HepG2 (cell line): ENCODE data around the gene CYP2S1. TPM values are rescaled to one million over a fixed set of nuclear protein-coding genes. Genes with fewer than 3 reads are reported as not detected.

ENCODE experiments used
- ATAC-seq: fragments of 200-7000 bp; cut with Tn5 transposase; 3 replicates; pipeline ENCODE4 v1.9.1; 2020; ENCODE audit warnings: mild to moderate bottlenecking, moderate library complexity
- BruUV-seq: library from RNA; stranded (reverse); fragments of 400-500 nt; replicated peaks from 2 replicates; lab custom pipeline; 2021; lab: Mats Ljungman, UMichigan
- CTCF ChIA-PET: fragments of 300-600 bp; formaldehyde crosslinking; extraction: SDS; loops from one replicate; lab custom pipeline; 2021; ENCODE audit warnings: low total read pairs, inconsistent platforms, low intra/inter-chr PET ratio; lab: Yijun Ruan, JAX
- POLR2A ChIA-PET: fragments of 350-600 bp; sonication (Branson Sonifier 250); formaldehyde crosslinking; loops from one replicate; lab custom pipeline; 2020; ENCODE audit warnings: antibody characterized with exemption, inconsistent platforms; lab: Yijun Ruan, JAX
- DNase-seq: peaks from one replicate; pipeline ENCODE4 v3.0.0-alpha.2; 2015; ENCODE audit warnings: low spot score
- FAIRE-seq: peaks from 3 replicates; lab custom pipeline; 2011; peaks lifted over from hg19 to GRCh38; lab: Jason Lieb, UNC
- H2AFZ ChIP-seq: one replicate; pipeline ENCODE4 v1.6.1; 2011; ENCODE audit warnings: low read length, inconsistent platforms
- H3K27ac ChIP-seq: fragments of 300-600 bp; 3 replicates; pipeline ENCODE4 v1.8.0; 2011; ENCODE audit warnings: mixed run types, mild to moderate bottlenecking, mixed read lengths, low read length, inconsistent platforms; ENCODE audit not compliant: insufficient read depth; ENCODE audit errors: extremely low read length
- H3K27me3 ChIP-seq, 2 experiments: fragments of 200-600 bp in 1 of 2; 2 replicates in 1 of 2; 3 replicates in 1 of 2; pipeline versions ENCODE4 v1.6.0 to v1.8.0; 2011; ENCODE audit warnings: low read length in 2 of 2, mild to moderate bottlenecking in 2 of 2, moderate library complexity in 2 of 2, inconsistent platforms in 1 of 2; ENCODE audit not compliant: insufficient read depth in 2 of 2, control insufficient read depth in 1 of 2
- H3K36me3 ChIP-seq, 2 experiments: fragments of 200-600 bp in 1 of 2; replicated peaks in 1 of 2; 2 replicates in 1 of 2; 3 replicates in 1 of 2; pipeline versions ENCODE4 v1.5.1 to v1.8.0; 2011; ENCODE audit warnings: low read length in 2 of 2, inconsistent platforms in 1 of 2; ENCODE audit not compliant: insufficient read depth in 2 of 2, control insufficient read depth in 1 of 2
- H3K4me1 ChIP-seq: 2 replicates; pipeline ENCODE4 v1.5.1; 2012; ENCODE audit warnings: low read length, inconsistent platforms; ENCODE audit not compliant: insufficient read depth
- H3K4me2 ChIP-seq: 2 replicates; pipeline ENCODE4 v1.6.0; 2011; ENCODE audit warnings: low read depth, low read length, inconsistent platforms
- H3K4me3 ChIP-seq, 3 experiments: fragments of 200-600 bp in 1 of 3; sonication (generic), shearing (Covaris generic) in 1 of 3; replicated peaks in 1 of 3; 2 replicates each; pipeline ENCODE4 v1.5.1; 2011 to 2016; ENCODE audit warnings: low read length in 3 of 3, inconsistent platforms in 2 of 3, low read depth in 2 of 3, mild to moderate bottlenecking in 2 of 3, control low read depth in 1 of 3, mixed read lengths in 1 of 3; ENCODE audit not compliant: insufficient read depth in 1 of 3
- H3K79me2 ChIP-seq: one replicate; pipeline ENCODE4 v1.6.1; 2011; ENCODE audit warnings: low read length, inconsistent platforms; ENCODE audit not compliant: insufficient read depth
- H3K9ac ChIP-seq: 2 replicates; pipeline ENCODE4 v1.6.0; 2011; ENCODE audit warnings: mild to moderate bottlenecking, low read depth, low read length, inconsistent platforms; ENCODE audit not compliant: insufficient read depth
- H3K9me3 ChIP-seq: 2 replicates; pipeline ENCODE4 v1.5.1; 2012; ENCODE audit warnings: mild to moderate bottlenecking, low read length
- H4K20me1 ChIP-seq: 2 replicates; pipeline ENCODE4 v1.6.0; 2011; ENCODE audit warnings: inconsistent platforms, mild to moderate bottlenecking, low read length, moderate library complexity; ENCODE audit not compliant: insufficient read depth
- AKAP8 ChIP-seq: sonication (generic); formaldehyde crosslinking; IDR thresholded peaks from 2 replicates; pipeline ENCODE4 v1.5.1; 2020; ENCODE audit warnings: mild to moderate bottlenecking, missing genetic modification reagents
- FOSL2 ChIP-seq: sonication (generic); formaldehyde crosslinking; IDR thresholded peaks from 2 replicates; pipeline ENCODE4 v1.4.0; 2020; ENCODE audit warnings: missing genetic modification reagents
- FOXA1 ChIP-seq, 2 experiments: fragments of 450-650 bp in 1 of 2; sonication (generic) in 1 of 2; formaldehyde crosslinking in 1 of 2; IDR thresholded peaks; 2 replicates each; pipeline versions ENCODE4 v1.4.0 to v1.6.1; 2016 to 2020; ENCODE audit warnings: missing genetic modification reagents in 1 of 2
- GMEB1 ChIP-seq: sonication (generic); formaldehyde crosslinking; IDR thresholded peaks from 2 replicates; pipeline ENCODE4 v1.5.1; 2020; ENCODE audit warnings: missing genetic modification reagents, mild to moderate bottlenecking, borderline replicate concordance
- KDM4B ChIP-seq: sonication (generic); formaldehyde crosslinking; IDR thresholded peaks from 2 replicates; pipeline ENCODE4 v1.4.0; 2020; ENCODE audit warnings: missing genetic modification reagents
- KLF12 ChIP-seq: sonication (generic); formaldehyde crosslinking; IDR thresholded peaks from 2 replicates; pipeline ENCODE4 v1.4.0; 2020; ENCODE audit warnings: missing genetic modification reagents, borderline replicate concordance
- NFE2L2 ChIP-seq: fragments of 150-350 bp; IDR thresholded peaks from 2 replicates; pipeline ENCODE4 v1.6.1; 2014; ENCODE audit warnings: low read length
- RCOR2 ChIP-seq: IDR thresholded peaks from 2 replicates; pipeline ENCODE4 v1.6.1; 2016; ENCODE audit warnings: missing biosample characterization, missing genetic modification reagents
- SALL1 ChIP-seq: sonication (generic); formaldehyde crosslinking; IDR thresholded peaks from 2 replicates; pipeline ENCODE4 v1.8.0; 2022; ENCODE audit warnings: mild to moderate bottlenecking, missing genetic modification reagents
- SAP130 ChIP-seq: IDR thresholded peaks from 2 replicates; pipeline ENCODE4 v1.6.1; 2016; ENCODE audit warnings: low read depth
- TBX2 ChIP-seq: sonication (generic); formaldehyde crosslinking; IDR thresholded peaks from 2 replicates; pipeline ENCODE4 v1.5.0; 2020; ENCODE audit warnings: missing genetic modification reagents, mild to moderate bottlenecking, borderline replicate concordance
- TCF12 ChIP-seq, 2 experiments: fragments of 450-650 bp in 1 of 2; sonication (generic) in 1 of 2; formaldehyde crosslinking in 1 of 2; IDR thresholded peaks; 2 replicates each; pipeline versions ENCODE4 v1.6.1 to v1.8.0; 2017 to 2022; ENCODE audit warnings: antibody characterized with exemption in 1 of 2, mild to moderate bottlenecking in 1 of 2, missing genetic modification reagents in 1 of 2, moderate library complexity in 1 of 2
- THRA ChIP-seq: sonication (generic); formaldehyde crosslinking; IDR thresholded peaks from 2 replicates; pipeline ENCODE4 v1.4.0; 2020; ENCODE audit warnings: missing genetic modification reagents, borderline replicate concordance
- ZBTB38 ChIP-seq: sonication (generic); formaldehyde crosslinking; IDR thresholded peaks from 2 replicates; pipeline ENCODE4 v1.5.1; 2020; ENCODE audit warnings: mild to moderate bottlenecking, missing genetic modification reagents
- ZNF3 ChIP-seq: IDR thresholded peaks from 2 replicates; pipeline ENCODE4 v1.7.0; 2017; ENCODE audit warnings: inconsistent platforms
- ZNF44 ChIP-seq: sonication (generic); formaldehyde crosslinking; IDR thresholded peaks from 2 replicates; pipeline ENCODE4 v1.5.1; 2020; ENCODE audit warnings: mild to moderate bottlenecking, missing genetic modification reagents
- ZNF460 ChIP-seq: sonication (generic); formaldehyde crosslinking; IDR thresholded peaks from 2 replicates; pipeline ENCODE4 v1.5.1; 2020; ENCODE audit warnings: missing genetic modification reagents, mild to moderate bottlenecking, borderline replicate concordance
- WGBS: methylation state at CpG from one replicate; pipeline ENCODE4 v1.1.6; 2017; ENCODE audit warnings: low lambda C conversion rate; 5-methylcytosine and 5-hydroxymethylcytosine counted together
- in situ Hi-C: cut with HindIII; loops from 2 replicates; pipeline ENCODE4 v1.10.0; 2017; ENCODE audit warnings: low pct_unique_long_range_greater_than_20kb; ENCODE audit not compliant: extremely low pct_ligation_motif_present
- intact Hi-C: fragments of 100-400 bp; cut with micrococcal nuclease; formaldehyde crosslinking; loops from one replicate; pipeline ENCODE4 v1.10.0; 2022; ENCODE audit not compliant: unreplicated experiment
- polyA plus RNA-seq, 8 experiments: library from polyadenylated mRNA; depleted of rRNA in 3 of 8; stranded (reverse) in 7 of 8; unstranded in 1 of 8; fragments of >200 nt; fragmentation: Illumina TruSeq in 4 of 8; extraction: Trizol in 4 of 8; gene quantifications; 2 replicates each; pipeline versions ENCODE4 v1.2.1 to v1.2.3, GENCODE V29; 2011 to 2016; ENCODE audit warnings: low read depth in 4 of 8, missing spikeins in 1 of 8, mixed read lengths in 1 of 8; ENCODE audit not compliant: insufficient read depth in 1 of 8
- total RNA-seq, 5 experiments: library from RNA; depleted of rRNA; stranded (reverse); fragments of >200 nt; fragmentation: Illumina TruSeq; extraction: Trizol; gene quantifications; 2 replicates each; pipeline ENCODE4 v1.2.3, GENCODE V29; 2016; ENCODE audit warnings: low read depth in 1 of 5

Gene CYP2S1
- total and polyA plus RNA-seq, 2 of the 13 experiments (the other 11 are each of a cell fraction or from before 2014, with no cell fraction given), result 0.09 to 2.1 TPM

GRCh38 chr19:41166944-41167804 lies 25.8 kb upstream of the CYP2S1 start:
- ATAC-seq, result peak; percentile 81
- TF ChIP-seq NFE2L2 (no peak), SAP130 (CRISPR knock-in tag) (peak; percentile 35; the same call in 1 of the 2 replicates), GMEB1 (CRISPR knock-in tag) (no peak), ZNF3 (CRISPR knock-in tag) (no peak), ZNF460 (CRISPR knock-in tag) (no peak), SALL1 (CRISPR knock-in tag) (peak; percentile 66), FOXA1 (IDR thresholded peaks at IDR 0.05) (no peak), FOXA1 (CRISPR knock-in tag; IDR thresholded peaks at IDR 0.05) (peak; percentile 75), ZBTB38 (CRISPR knock-in tag) (peak; percentile 90), KDM4B (CRISPR knock-in tag) (0 out of 2 replicates have a peak, but pooled peaks have one; percentile 42), AKAP8 (CRISPR knock-in tag) (no peak), ZNF44 (CRISPR knock-in tag) (no peak), TBX2 (CRISPR knock-in tag) (peak; percentile 6; the same call in 1 of the 2 replicates), FOSL2 (CRISPR knock-in tag) (peak; percentile 61; the same call in 1 of the 2 replicates), KLF12 (no peak), THRA (CRISPR knock-in tag) (0 out of 2 replicates have a peak, but pooled peaks have one; percentile 20), TCF12 (IDR thresholded peaks at IDR 0.05) (no peak), TCF12 (CRISPR knock-in tag; IDR thresholded peaks at IDR 0.05) (no peak), RCOR2 (CRISPR knock-in tag) (0 out of 2 replicates have a peak, but pooled peaks have one; percentile 42)

More at GRCh38 chr19:41166944-41167804, 25.8 kb upstream of the CYP2S1 start:
- peak overlapping the region; percentile 68 for H3K4me2 ChIP-seq
- in situ Hi-C loops, result no loop called here
- H3K9ac ChIP-seq, result peak overlapping the region; percentile 65
- no peaks in the 10 kb centered on the region for H3K9me3 ChIP-seq
- H3K27ac ChIP-seq, result peak overlapping the region; percentile 92
- H2AFZ ChIP-seq, result no peak overlapping the region
- FAIRE-seq (no peak), DNase-seq (peak; percentile 81)
- H4K20me1 ChIP-seq, result no peaks in the 10 kb centered on the region
- CTCF ChIA-PET, result no interaction called here
- H3K4me1 ChIP-seq, result peaks cover 53% of the 10 kb centered on the region
- no TSS peak for BruUV-seq
- H3K4me3 ChIP-seq, result peak overlapping the region in 1 of 3 experiments; percentile 22; a peak in 1 of 6 replicates
- H3K36me3 ChIP-seq, result no peaks in the 10 kb centered on the region
- 55% methylated on average over 13 of the region's 14 CpGs for WGBS
- H3K27me3 ChIP-seq, result no peaks in the 10 kb centered on the region
- no peaks in the 10 kb centered on the region for H3K79me2 ChIP-seq
- POLR2A ChIA-PET, result interaction anchor here (1.3 to 1.7 kb wide), 2 partner anchors 9 to 59 kb away, joined by 3 to 5 read pairs; no protein-coding TSS in a partner anchor
- intact Hi-C loops, result no loop called here
